Stimulated activated naive B cell treated with anti-CD40 and anti-IgM and Interleukin-4, amounts not matched to agents 10 μg/mL and 1 μg/mL and 100 μg/mL, for 72 hours (primary cell): Measurements from ENCODE around the gene DPYD.

Experiments used
- ATAC-seq, 2 donors: fragments of 150-1000 bp; cut with Tn5 transposase; replicated peaks; 2 replicates each; pipeline ENCODE4 v1.10.0; 2021; ENCODE audit warnings: moderate library complexity in 1 of 2
- DNase-seq: peaks from one replicate; pipeline ENCODE4 v3.0.0; 2021
- H3K27ac Mint-ChIP-seq: one replicate; pipeline ENCODE4 v1.8.0; 2022; ENCODE audit warnings: mild to moderate bottlenecking, mixed read lengths
- H3K27me3 Mint-ChIP-seq, 2 donors: one replicate each; pipeline ENCODE4 v1.8.0; 2022; ENCODE audit warnings: mixed read lengths in 2 of 2
- H3K36me3 Mint-ChIP-seq, 2 donors: one replicate each; pipeline ENCODE4 v1.8.0; 2022; ENCODE audit warnings: mixed read lengths in 2 of 2, mild to moderate bottlenecking in 1 of 2
- H3K4me1 Mint-ChIP-seq, 2 donors: one replicate each; pipeline ENCODE4 v1.8.0; 2022; ENCODE audit warnings: mixed read lengths in 2 of 2, mild to moderate bottlenecking in 1 of 2
- H3K4me3 Mint-ChIP-seq, 2 donors: one replicate each; pipeline ENCODE4 v1.8.0; 2022; ENCODE audit warnings: mild to moderate bottlenecking in 2 of 2, mixed read lengths in 2 of 2, moderate library complexity in 1 of 2
- H3K9me3 Mint-ChIP-seq, 2 donors: one replicate each; pipeline ENCODE4 v1.8.0; 2022; ENCODE audit warnings: mixed read lengths in 2 of 2, mild to moderate bottlenecking in 1 of 2

DPYD gene

DNA sequence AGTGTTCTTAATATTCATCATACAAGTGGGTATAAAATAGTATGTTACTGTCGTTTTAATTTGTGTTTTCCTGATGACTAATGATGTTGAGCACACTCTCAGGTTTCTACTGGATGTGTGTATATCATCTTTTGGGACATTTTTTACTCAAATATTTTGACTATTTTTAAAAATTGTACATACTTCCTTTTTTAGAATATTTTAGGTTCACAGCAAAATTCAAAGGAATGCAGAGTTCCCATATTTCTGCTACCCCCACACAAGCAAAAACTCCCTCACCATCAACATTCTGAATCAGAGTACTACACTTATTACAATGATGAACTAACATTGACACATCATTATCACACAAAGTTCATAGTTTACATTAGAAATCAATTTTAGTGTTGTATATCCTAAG lies 114.5 kb downstream of the DPYD start:
- Mint-ChIP-seq H3K27ac (no peak overlapping the region), H3K9me3 (peaks cover 0 to 2% of the 10 kb centered on the region in 2 donors), H3K4me3 (no peak overlapping the region), H3K4me1 (peaks cover 0 to 1% of the 10 kb centered on the region in 2 donors), H3K27me3 (no peaks in the 10 kb centered on the region), H3K36me3 (peaks cover 4 to 9% of the 10 kb centered on the region in 2 donors)
- ATAC-seq, result no peak
- no peak for DNase-seq

DNA sequence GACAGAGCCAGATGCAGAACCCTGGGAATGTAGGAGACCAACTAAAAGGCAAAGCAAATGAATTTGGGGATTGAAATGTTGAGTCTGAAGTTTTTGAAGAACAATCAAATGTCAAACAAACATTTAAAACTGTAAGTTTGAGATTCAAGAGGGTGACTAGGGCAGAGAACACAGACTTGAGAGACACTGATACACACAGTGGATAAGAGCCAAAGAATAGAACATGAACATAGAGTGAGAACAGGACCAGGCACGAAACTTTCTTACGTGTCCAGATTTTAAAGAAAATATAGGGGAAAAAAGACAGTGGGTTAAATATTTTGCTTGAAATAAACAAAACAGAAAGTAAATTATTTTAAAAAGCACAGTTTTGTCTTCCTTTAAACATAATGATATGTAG lies 115.7 kb downstream of the DPYD start:
- no peak for ATAC-seq

DNA sequence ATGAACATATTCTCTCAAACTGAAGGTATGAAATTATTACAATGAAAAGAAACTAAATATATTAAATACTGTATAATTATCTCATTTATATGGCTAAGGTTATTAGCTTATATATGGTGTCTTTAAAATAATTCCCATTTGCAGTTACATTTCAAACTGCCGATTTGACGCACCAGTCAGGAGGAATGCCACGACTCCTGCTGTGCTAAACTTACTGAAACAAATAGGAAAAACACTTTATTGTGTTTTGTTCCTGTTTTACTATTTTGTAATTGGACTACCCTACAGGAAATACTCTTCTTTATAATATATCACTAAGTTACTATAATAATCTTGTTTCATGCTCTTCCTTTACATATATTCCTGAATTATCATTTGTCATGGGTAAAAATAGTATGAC lies 117.8 kb downstream of the DPYD start:
- Mint-ChIP-seq H3K4me3 (no peak overlapping the region), H3K27me3 (no peaks in the 10 kb centered on the region), H3K27ac (no peak overlapping the region), H3K36me3 (peaks cover 0 to 3% of the 10 kb centered on the region in 2 donors), H3K4me1 (peaks cover 0 to 1% of the 10 kb centered on the region in 2 donors), H3K9me3 (no peaks in the 10 kb centered on the region)
- ATAC-seq (no peak), DNase-seq (no peak)

More for the DNA sequence above, 115.7 kb downstream of the DPYD start:
- peaks cover 0 to 1% of the 10 kb centered on the region in 2 donors for H3K4me1 Mint-ChIP-seq
- no peak overlapping the region for H3K27ac Mint-ChIP-seq
- no peak overlapping the region for H3K4me3 Mint-ChIP-seq
- H3K9me3 Mint-ChIP-seq, result peaks cover 0 to 2% of the 10 kb centered on the region in 2 donors
- no peaks in the 10 kb centered on the region for H3K27me3 Mint-ChIP-seq
- no peak for DNase-seq
- H3K36me3 Mint-ChIP-seq, result peaks cover 4 to 5% of the 10 kb centered on the region in 2 donors

DNA sequence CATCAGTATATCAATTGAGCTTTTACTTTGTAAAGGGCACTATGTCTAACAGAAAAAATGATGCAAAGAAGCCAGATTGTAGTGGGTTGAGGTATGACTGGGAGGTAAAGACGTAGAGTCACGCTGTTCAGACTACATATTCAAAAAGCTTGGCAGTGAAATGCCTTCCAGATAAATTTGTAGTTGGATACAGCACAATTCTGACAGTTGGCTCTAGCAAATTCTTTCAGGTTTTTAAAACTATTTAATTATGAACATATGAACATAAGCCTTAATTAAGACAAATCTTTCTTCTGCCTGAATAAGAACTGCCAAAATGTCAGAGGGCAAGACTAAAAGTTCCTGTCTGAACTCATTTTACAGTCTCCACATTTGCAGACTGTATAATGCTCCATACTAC lies 118.8 kb downstream of the DPYD start:
- DNase-seq, result no peak
- H3K9me3 Mint-ChIP-seq, result no peaks in the 10 kb centered on the region
- ATAC-seq, result no peak
- peaks cover 0 to 3% of the 10 kb centered on the region in 2 donors for H3K36me3 Mint-ChIP-seq
- H3K4me1 Mint-ChIP-seq, result peaks cover 1 to 5% of the 10 kb centered on the region in 2 donors
- no peak overlapping the region for H3K27ac Mint-ChIP-seq
- H3K27me3 Mint-ChIP-seq, result no peaks in the 10 kb centered on the region
- H3K4me3 Mint-ChIP-seq, result no peak overlapping the region

DNA sequence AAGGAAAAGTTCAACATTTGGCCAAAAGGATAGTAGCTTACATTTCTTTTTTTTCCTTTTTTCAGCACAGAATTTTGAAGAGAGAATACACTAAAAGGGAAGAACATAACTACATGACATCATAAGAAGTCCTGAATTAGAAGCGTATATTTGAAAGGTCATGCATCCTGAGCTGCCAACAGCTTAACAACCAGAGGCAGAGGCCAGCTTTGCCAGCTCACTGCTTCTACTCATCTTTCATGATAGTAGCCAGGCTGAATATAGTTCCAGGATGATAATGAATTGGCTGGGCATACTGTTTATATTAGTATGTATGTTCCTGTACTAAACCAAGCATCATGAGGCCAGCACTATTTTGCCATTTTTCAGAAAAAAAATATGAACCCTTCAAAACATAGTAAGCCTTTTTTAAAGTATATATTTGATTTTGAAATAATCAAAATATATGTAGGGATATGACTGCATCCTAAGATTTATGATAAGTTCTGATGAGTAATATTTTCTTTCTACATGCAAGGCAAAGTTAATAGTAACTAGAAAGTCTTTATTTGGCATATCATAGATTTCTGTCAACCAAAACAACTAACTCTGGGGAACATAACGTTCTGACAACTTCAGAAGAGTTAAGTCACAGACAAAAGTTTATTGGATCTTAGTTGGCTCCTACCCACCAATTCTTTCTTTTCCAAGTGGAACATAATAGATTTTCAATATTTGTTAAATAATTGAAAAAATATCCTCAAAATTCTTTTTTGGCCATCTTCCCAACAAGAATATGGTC lies 123.2 kb downstream of the DPYD start:
- DNase-seq, result no peak
- peaks cover 0 to 5% of the 10 kb centered on the region in 2 donors for H3K36me3 Mint-ChIP-seq
- no peak overlapping the region for H3K27ac Mint-ChIP-seq
- no peaks in the 10 kb centered on the region for H3K27me3 Mint-ChIP-seq
- no peaks in the 10 kb centered on the region for H3K9me3 Mint-ChIP-seq
- no peak for ATAC-seq
- no peak overlapping the region for H3K4me3 Mint-ChIP-seq
- peaks cover 3 to 13% of the 10 kb centered on the region in 2 donors for H3K4me1 Mint-ChIP-seq

DNA sequence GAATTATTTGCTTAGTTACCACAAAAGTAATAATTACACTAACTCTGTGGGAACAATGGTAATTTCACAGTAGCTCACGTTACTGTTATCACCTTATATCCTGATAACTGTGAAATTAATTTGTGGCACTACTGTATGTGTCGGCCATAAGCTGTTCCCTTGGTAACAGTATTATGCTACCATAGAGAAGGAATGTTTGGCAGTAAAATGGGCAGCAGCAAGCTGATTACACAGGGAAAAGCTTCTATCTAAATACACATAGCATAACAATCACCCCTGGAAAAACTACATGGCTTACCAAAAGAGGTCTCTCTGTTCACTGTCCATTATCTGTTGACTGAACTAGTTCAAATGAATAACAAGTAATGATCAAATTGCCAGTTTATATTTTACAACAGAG lies 124.1 kb downstream of the DPYD start:
- DNase-seq, result no peak
- peaks cover 0 to 6% of the 10 kb centered on the region in 2 donors for H3K36me3 Mint-ChIP-seq
- ATAC-seq, result no peak
- no peak overlapping the region for H3K27ac Mint-ChIP-seq
- H3K9me3 Mint-ChIP-seq, result no peaks in the 10 kb centered on the region
- no peak overlapping the region for H3K4me3 Mint-ChIP-seq
- no peaks in the 10 kb centered on the region for H3K27me3 Mint-ChIP-seq
- H3K4me1 Mint-ChIP-seq, result peaks cover 4 to 17% of the 10 kb centered on the region in 2 donors

DNA sequence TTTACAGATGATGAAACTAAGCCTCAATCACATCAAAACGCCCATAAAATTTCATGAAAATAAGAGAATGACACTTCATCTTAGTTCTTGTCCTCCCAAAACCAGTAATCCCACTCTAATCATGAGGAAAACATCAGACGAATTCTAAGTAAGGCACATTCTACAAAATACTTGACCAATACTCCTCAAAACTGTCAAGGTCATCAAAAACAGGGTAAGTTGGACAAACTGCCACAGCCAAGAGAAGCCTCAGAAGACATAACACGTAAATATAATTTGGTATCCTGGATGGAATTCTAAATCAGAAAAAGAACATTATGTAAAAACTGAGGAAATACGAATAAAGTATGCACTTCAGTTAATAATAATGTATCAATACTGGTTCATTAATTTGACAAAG lies 128.2 kb downstream of the DPYD start:
- Mint-ChIP-seq H3K27ac (no peak overlapping the region), H3K9me3 (no peaks in the 10 kb centered on the region), H3K4me1 (peaks cover 14 to 23% of the 10 kb centered on the region in 2 donors), H3K4me3 (no peak overlapping the region), H3K27me3 (no peaks in the 10 kb centered on the region), H3K36me3 (peaks cover 0 to 5% of the 10 kb centered on the region in 2 donors)
- ATAC-seq, result no peak
- no peak for DNase-seq

DNA sequence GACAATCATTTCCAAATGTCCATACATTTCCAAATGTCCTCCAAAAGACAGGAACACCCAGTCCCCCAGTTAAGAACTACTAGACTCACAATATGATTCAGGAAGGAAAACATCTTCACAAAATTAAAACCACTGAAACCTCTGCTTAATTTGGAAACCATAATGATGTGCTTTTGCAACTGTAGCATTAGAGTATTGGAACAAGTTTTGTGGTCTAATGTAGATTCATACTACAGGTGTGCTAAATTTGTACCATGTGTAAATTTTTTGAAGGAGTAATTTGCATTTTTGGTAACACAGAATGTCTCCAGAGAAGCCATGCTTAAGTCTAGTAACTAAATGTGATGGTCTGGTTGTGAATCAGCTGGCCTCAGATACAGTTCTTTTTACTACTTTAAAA lies 129.6 kb downstream of the DPYD start:
- peak; percentile 96 for ATAC-seq
- Mint-ChIP-seq H3K27me3 (no peaks in the 10 kb centered on the region), H3K27ac (no peak overlapping the region), H3K9me3 (no peaks in the 10 kb centered on the region), H3K4me3 (no peak overlapping the region), H3K4me1 (peaks cover 14 to 20% of the 10 kb centered on the region in 2 donors), H3K36me3 (peaks cover 0 to 5% of the 10 kb centered on the region in 2 donors)
- no peak for DNase-seq

DNA sequence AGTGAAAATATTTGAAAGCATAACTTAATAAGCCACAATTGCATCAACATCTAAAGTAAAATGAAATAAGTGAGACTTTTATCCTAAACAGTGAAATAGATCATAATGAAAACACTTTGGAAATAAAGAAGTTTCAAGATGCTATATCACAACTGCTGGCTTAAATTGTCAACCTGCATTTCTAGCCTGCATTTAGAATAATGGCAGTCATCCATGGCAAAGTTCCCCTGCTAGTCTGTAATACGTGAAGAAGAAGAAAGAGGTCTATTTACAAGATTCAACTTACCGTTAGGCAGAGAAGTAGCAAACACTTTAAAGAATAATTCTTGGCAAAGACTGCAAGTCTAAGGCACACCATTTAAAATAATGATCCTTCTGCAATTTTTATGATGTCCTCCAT lies 133.6 kb downstream of the DPYD start:
- DNase-seq, result no peak

DNA sequence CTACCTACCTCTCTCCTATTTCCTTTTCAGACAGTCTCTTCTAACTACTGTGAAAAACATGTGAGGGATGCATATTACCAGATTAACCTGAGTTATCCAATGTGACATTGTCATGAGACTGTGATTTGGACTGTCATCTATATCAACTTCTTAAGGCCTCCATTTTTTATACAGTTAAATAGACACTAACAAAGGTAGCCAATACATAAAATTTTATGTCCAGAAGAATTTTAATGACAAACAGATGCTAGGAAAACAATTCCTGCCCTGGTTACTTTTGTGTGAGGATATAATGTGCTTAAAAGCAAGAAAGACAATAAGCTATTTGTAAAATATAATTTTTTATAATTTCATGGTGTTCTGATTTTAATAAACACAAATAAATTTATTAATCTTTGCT lies 136.2 kb downstream of the DPYD start:
- DNase-seq, result no peak
- no peak overlapping the region for H3K27ac Mint-ChIP-seq
- H3K36me3 Mint-ChIP-seq, result peaks cover 0 to 2% of the 10 kb centered on the region in 2 donors
- no peaks in the 10 kb centered on the region for H3K9me3 Mint-ChIP-seq
- peaks cover 14 to 18% of the 10 kb centered on the region in 2 donors for H3K4me1 Mint-ChIP-seq
- H3K27me3 Mint-ChIP-seq, result no peaks in the 10 kb centered on the region
- H3K4me3 Mint-ChIP-seq, result no peak overlapping the region
- no peak for ATAC-seq

More for the DNA sequence above, 133.6 kb downstream of the DPYD start:
- Mint-ChIP-seq H3K4me1 (peaks cover 18 to 19% of the 10 kb centered on the region in 2 donors), H3K36me3 (peaks cover 0 to 2% of the 10 kb centered on the region in 2 donors), H3K4me3 (no peak overlapping the region), H3K9me3 (no peaks in the 10 kb centered on the region), H3K27me3 (no peaks in the 10 kb centered on the region), H3K27ac (peak overlapping the region; percentile 25)
- ATAC-seq, result no peak

DNA sequence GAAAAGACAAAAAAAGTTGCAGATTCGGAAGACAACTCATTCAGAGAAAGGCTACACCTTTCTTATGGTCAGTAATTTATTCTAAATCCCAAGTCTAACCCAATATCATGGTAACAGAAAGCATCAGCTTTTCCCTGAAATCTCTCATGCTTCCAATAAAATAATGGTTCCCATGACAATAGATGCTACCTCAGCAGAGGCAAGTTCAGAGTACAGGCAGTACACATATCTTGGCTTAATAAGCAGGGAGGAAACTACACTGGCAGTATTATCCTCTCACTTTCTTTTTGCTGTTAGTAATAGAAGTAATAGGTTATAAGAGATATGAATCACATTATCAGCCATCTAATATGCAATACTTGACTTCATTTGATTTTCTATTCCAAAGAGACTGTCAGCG lies 137.1 kb downstream of the DPYD start:
- Mint-ChIP-seq H3K4me3 (no peak overlapping the region), H3K36me3 (peaks cover 0 to under 1% of the 10 kb centered on the region in 2 donors), H3K4me1 (peaks cover 11 to 18% of the 10 kb centered on the region in 2 donors), H3K27ac (no peak overlapping the region), H3K9me3 (no peaks in the 10 kb centered on the region), H3K27me3 (no peaks in the 10 kb centered on the region)
- DNase-seq (no peak), ATAC-seq (no peak)

DNA sequence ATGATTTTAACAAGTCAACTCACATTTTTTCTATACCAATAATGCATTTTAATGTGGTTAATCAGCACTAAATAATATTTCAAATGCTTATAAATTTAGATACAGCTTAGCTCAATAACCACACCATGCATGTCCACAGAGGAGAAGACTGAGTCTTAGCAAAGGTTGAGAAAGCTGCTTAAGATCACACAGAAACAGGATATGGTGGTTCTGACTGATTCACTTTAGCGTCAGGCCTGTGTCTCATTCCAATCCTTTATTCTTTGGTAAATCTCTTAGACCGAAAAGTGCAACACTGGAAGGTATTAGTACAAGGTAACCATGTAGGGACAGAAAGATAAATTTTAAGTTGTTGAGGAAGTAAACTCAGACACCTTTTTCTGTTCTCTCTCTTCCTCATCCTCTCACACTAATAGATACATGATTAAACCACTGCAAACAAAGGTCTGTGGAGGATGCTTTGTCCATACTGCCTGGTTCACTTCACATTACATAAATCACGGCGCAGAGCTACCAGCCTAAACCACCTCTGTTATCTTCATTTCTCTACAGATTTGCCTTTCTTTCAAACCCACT lies 139.0 kb downstream of the DPYD start:
- no peaks in the 10 kb centered on the region for H3K9me3 Mint-ChIP-seq
- H3K27ac Mint-ChIP-seq, result no peak overlapping the region
- H3K27me3 Mint-ChIP-seq, result no peaks in the 10 kb centered on the region
- H3K36me3 Mint-ChIP-seq, result peaks cover 0 to 2% of the 10 kb centered on the region in 2 donors
- DNase-seq, result no peak
- peak; percentile 73 to 80 for ATAC-seq
- H3K4me1 Mint-ChIP-seq, result peaks cover 11 to 13% of the 10 kb centered on the region in 2 donors
- H3K4me3 Mint-ChIP-seq, result no peak overlapping the region

DNA sequence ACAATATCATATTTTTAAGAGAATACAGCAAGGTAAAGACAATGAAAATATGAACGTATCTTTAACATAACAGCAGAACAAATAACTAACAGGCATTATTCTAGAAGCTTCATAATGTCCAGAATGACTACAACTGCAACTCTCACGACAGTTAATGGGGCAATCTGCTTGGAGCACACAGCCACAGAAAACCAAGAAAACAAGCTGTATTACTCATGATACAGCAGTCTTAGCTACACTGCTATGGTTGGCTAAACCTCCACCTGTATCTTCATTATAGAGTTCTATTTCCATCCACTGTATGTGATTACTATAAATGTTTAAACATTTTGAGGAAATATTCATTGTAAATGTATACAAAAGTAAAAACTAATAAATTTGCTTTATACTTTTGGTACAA lies 139.9 kb downstream of the DPYD start:
- H3K36me3 Mint-ChIP-seq, result peaks cover 2 to 4% of the 10 kb centered on the region in 2 donors
- H3K9me3 Mint-ChIP-seq, result no peaks in the 10 kb centered on the region
- peaks cover 11 to 13% of the 10 kb centered on the region in 2 donors for H3K4me1 Mint-ChIP-seq
- H3K27ac Mint-ChIP-seq, result no peak overlapping the region
- ATAC-seq, result peak in 1 of 2 donors; percentile 53
- no peak for DNase-seq
- H3K27me3 Mint-ChIP-seq, result no peaks in the 10 kb centered on the region
- no peak overlapping the region for H3K4me3 Mint-ChIP-seq

DNA sequence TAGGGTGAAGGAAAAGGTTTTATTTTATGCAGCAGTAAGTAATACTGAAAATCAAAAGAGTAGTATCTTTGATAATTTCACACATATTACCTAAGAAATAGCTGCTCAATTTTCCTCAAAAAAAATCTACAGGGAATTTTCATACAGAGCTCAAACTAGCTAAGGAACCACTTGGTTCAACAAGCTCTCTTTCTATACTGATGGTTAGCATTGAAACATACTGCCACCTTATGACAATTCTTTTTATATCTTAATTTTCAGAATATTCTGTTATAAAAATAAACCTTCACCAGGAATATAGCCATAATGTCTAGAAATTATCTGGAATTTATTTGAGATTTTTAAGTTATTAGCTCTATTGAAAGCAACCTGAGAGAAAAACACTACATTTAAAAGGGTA lies 142.1 kb downstream of the DPYD start:
- H3K4me3 Mint-ChIP-seq, result no peak overlapping the region
- DNase-seq (no peak), ATAC-seq (no peak)

DNA sequence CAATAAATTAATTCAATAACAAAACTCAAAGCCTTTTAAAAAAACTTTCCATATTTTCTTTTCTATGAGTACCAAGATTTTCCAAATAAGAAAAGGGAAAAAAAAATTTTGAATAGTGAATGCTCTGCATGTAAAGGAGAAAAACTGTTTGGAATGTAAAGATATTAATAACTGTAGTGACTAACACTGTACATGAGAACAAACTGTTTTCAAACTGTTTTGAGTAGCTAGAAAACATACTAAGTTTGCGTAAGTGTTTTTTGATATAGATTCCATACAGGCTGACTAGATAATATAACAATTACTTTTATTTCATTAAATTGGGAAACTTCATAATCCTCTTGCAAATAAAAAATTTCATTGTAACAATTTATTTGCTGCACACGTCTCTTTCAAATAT lies 150.5 kb downstream of the DPYD start:
- Mint-ChIP-seq H3K27me3 (no peaks in the 10 kb centered on the region), H3K4me3 (no peak overlapping the region), H3K4me1 (peaks cover 9 to 11% of the 10 kb centered on the region in 2 donors), H3K27ac (no peak overlapping the region), H3K36me3 (peaks cover 4 to 7% of the 10 kb centered on the region in 2 donors), H3K9me3 (peaks cover 5 to 6% of the 10 kb centered on the region in 2 donors)
- ATAC-seq (no peak), DNase-seq (no peak)

More for the DNA sequence above, 142.1 kb downstream of the DPYD start:
- H3K27ac Mint-ChIP-seq, result no peak overlapping the region
- peaks cover 11 to 13% of the 10 kb centered on the region in 2 donors for H3K4me1 Mint-ChIP-seq
- no peaks in the 10 kb centered on the region for H3K27me3 Mint-ChIP-seq
- H3K9me3 Mint-ChIP-seq, result peaks cover 5 to 6% of the 10 kb centered on the region in 2 donors
- H3K36me3 Mint-ChIP-seq, result peaks cover 6 to 11% of the 10 kb centered on the region in 2 donors
